HG03457 (cell line): ENCODE results near the gene LAMTOR4.
"Not testable (repeated sequence)": the region's sequence is repeated elsewhere in the genome, so short reads cannot be mapped to it uniquely, and the experiment has no call there.

Experiments
- ATAC-seq: cut with Tn5 transposase; IDR thresholded peaks from one replicate; pipeline ENCODE4 v1.9.1; 2021; ENCODE audit warnings: moderate number of reproducible peaks; ENCODE audit not compliant: unreplicated experiment

The LAMTOR4 gene

GRCh38 chr7:100195222-100195621, 46.5 kb downstream of the LAMTOR4 start:
- ATAC-seq, result no peak

GRCh38 chr7:100195901-100196322, 47.2 kb downstream of the LAMTOR4 start:
- ATAC-seq, result not testable (repeated sequence)

DNA sequence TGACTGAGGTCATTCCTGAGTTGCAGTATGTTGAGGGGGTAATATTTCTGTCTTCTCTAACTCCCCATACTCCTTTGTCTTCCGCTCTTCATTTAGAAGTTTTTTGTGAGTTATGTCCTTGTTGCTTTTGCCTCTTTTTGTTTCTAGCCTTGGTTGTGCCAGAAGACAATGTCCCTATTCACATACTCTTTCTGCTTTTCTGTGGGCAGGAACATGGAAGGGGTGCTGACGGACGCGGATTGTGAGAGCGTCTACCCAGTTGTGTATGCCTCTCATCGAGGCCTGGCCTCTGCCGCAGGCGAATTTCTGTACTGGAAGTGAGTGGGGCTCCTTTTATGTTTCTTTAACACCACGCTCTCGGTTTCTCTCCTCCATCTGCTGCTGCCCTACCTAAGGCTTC, 49.5 kb downstream of the LAMTOR4 start:
- ATAC-seq, result no peak

DNA sequence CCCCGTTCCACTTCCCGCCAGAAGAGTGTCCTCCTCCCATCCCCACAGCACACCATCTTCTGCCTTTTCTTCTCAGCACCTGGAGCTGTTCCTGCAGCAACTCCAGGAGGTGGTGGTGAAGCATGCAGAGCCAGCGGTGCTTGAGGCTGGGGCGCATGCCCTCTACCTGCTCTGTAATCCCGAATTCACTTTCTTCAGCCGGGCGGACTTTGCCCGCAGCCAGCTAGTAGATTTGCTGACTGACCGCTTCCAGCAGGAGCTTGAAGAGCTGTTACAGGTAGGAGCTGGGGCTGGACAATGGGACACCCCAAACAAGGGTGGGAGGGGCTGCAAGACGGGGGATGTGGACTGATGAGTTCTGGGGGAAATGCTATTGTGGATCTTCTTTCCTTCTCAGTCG, 52.0 kb downstream of the LAMTOR4 start:
- no peak for ATAC-seq
